ENCODE data around the gene FAM161A.
"Not testable (repeated sequence)": the region's sequence is repeated elsewhere in the genome, so short reads cannot be mapped to it uniquely, and the experiment has no call there.

Gene FAM161A

GRCh38 chr2:61832183-61832841 is 21.5 kb downstream of the FAM161A start:
- Histone ChIP-seq H3K4me2 (no peak overlapping the region), H3K27ac (no peak overlapping the region), H2AFZ (ENCODE audit: low read depth) (no peak overlapping the region), H3K27me3 (ENCODE audit: insufficient read depth, low read depth) (no peaks in the 10 kb centered on the region), H4K20me1 (ENCODE audit: insufficient read depth) (no peaks in the 10 kb centered on the region), H3K4me1 (ENCODE audit: low read depth, poor library complexity, severe bottlenecking) (no peaks in the 10 kb centered on the region), H3K9ac (no peak overlapping the region), H3K36me3 (ENCODE audit: insufficient read depth) (no peaks in the 10 kb centered on the region), H3K79me2 (ENCODE audit: insufficient read depth, low read depth) (no peaks in the 10 kb centered on the region), H3K4me3 (IDR thresholded peaks at IDR 0.05; ENCODE audit: insufficient read depth, low read depth, low read length) (no peak overlapping the region)
- no peak for TF ChIP-seq CTCF (conservative IDR thresholded peaks at IDR 0.05; ENCODE audit: low read depth, low read length)

- Histone ChIP-seq H3K27me3 (ENCODE audit: insufficient read depth, low read depth) (no peaks in the 10 kb centered on the region), H4K20me1 (ENCODE audit: insufficient read depth) (no peaks in the 10 kb centered on the region), H3K27ac (no peak overlapping the region), H3K4me2 (no peak overlapping the region), H3K4me1 (ENCODE audit: low read depth, poor library complexity, severe bottlenecking) (no peaks in the 10 kb centered on the region), H3K4me3 (IDR thresholded peaks at IDR 0.05; ENCODE audit: insufficient read depth, low read depth, low read length) (no peak overlapping the region), H3K36me3 (ENCODE audit: insufficient read depth) (no peaks in the 10 kb centered on the region), H3K79me2 (ENCODE audit: insufficient read depth, low read depth) (no peaks in the 10 kb centered on the region), H3K9ac (no peak overlapping the region), H2AFZ (ENCODE audit: low read depth) (no peak overlapping the region)
- no peak for TF ChIP-seq CTCF (conservative IDR thresholded peaks at IDR 0.05; ENCODE audit: low read depth, low read length)
Observed at GRCh38 chr2:61822255-61822654, 31.6 kb downstream of the FAM161A start.

GRCh38 chr2:61816480-61817355 is 37.1 kb downstream of the FAM161A start:
- no peak for TF ChIP-seq CTCF (conservative IDR thresholded peaks at IDR 0.05; ENCODE audit: low read depth, low read length)
- H3K36me3 ChIP-seq (ENCODE audit: insufficient read depth): no peaks in the 10 kb centered on the region
- no peaks in the 10 kb centered on the region for H3K79me2 ChIP-seq (ENCODE audit: insufficient read depth, low read depth)
- no peak overlapping the region for H2AFZ ChIP-seq (ENCODE audit: low read depth)
- H3K4me2 ChIP-seq: no peak overlapping the region
- H3K9ac ChIP-seq: no peak overlapping the region
- no peaks in the 10 kb centered on the region for H4K20me1 ChIP-seq (ENCODE audit: insufficient read depth)
- no peaks in the 10 kb centered on the region for H3K4me1 ChIP-seq (ENCODE audit: low read depth, poor library complexity, severe bottlenecking)
- H3K27ac ChIP-seq: no peak overlapping the region
- no peak overlapping the region for H3K4me3 ChIP-seq (IDR thresholded peaks at IDR 0.05; ENCODE audit: insufficient read depth, low read depth, low read length)
- no peaks in the 10 kb centered on the region for H3K27me3 ChIP-seq (ENCODE audit: insufficient read depth, low read depth)

GRCh38 chr2:61814539-61815160 is 39.2 kb downstream of the FAM161A start:
- TF ChIP-seq CTCF (conservative IDR thresholded peaks at IDR 0.05; ENCODE audit: low read depth, low read length): no peak
- Histone ChIP-seq H3K4me1 (ENCODE audit: low read depth, poor library complexity, severe bottlenecking) (no peaks in the 10 kb centered on the region), H3K9ac (no peak overlapping the region)

GRCh38 chr2:61813314-61813713 is 40.5 kb downstream of the FAM161A start:
- H3K4me1 ChIP-seq (ENCODE audit: low read depth, poor library complexity, severe bottlenecking); H3K4me3 ChIP-seq (IDR thresholded peaks at IDR 0.05; ENCODE audit: insufficient read depth, low read depth, low read length); H3K27ac ChIP-seq; H3K4me2 ChIP-seq; H3K36me3 ChIP-seq (ENCODE audit: insufficient read depth); H3K27me3 ChIP-seq (ENCODE audit: insufficient read depth, low read depth); H3K79me2 ChIP-seq (ENCODE audit: insufficient read depth, low read depth); H4K20me1 ChIP-seq (ENCODE audit: insufficient read depth); H3K9ac ChIP-seq; H2AFZ ChIP-seq (ENCODE audit: low read depth): not testable (repeated sequence)

More at GRCh38 chr2:61814539-61815160, 39.2 kb downstream of the FAM161A start:
- H2AFZ ChIP-seq (ENCODE audit: low read depth): no peak overlapping the region
- H3K4me3 ChIP-seq (IDR thresholded peaks at IDR 0.05; ENCODE audit: insufficient read depth, low read depth, low read length): no peak overlapping the region
- H3K79me2 ChIP-seq (ENCODE audit: insufficient read depth, low read depth): no peaks in the 10 kb centered on the region
- H3K36me3 ChIP-seq (ENCODE audit: insufficient read depth): no peaks in the 10 kb centered on the region
- no peaks in the 10 kb centered on the region for H3K27me3 ChIP-seq (ENCODE audit: insufficient read depth, low read depth)
- H3K4me2 ChIP-seq: no peak overlapping the region
- no peak overlapping the region for H3K27ac ChIP-seq
- H4K20me1 ChIP-seq (ENCODE audit: insufficient read depth): no peaks in the 10 kb centered on the region
